ENCODE results near the gene HTR7.

Gene HTR7

DNA sequence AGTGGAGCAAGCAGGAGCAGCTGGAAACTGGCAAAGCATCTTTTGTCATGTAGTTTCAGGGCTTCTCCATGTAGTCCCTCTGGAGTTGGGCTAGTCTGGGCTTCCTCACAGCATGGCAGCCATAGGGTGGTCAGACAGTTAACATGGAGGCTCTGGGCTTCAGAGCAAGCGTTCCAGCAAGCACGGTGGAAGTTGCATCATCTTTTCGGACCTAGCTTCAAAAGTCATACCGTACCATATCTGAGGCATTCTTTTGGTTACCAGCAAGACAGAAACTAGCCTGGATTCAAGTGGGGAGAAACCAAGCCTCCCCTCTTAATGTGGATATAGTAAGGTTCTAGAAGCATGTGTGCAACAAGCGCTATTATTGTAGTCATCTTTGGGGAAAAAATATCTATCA is 135.0 kb downstream of the HTR7 start:
- TF ChIP-seq, protein P1, sequence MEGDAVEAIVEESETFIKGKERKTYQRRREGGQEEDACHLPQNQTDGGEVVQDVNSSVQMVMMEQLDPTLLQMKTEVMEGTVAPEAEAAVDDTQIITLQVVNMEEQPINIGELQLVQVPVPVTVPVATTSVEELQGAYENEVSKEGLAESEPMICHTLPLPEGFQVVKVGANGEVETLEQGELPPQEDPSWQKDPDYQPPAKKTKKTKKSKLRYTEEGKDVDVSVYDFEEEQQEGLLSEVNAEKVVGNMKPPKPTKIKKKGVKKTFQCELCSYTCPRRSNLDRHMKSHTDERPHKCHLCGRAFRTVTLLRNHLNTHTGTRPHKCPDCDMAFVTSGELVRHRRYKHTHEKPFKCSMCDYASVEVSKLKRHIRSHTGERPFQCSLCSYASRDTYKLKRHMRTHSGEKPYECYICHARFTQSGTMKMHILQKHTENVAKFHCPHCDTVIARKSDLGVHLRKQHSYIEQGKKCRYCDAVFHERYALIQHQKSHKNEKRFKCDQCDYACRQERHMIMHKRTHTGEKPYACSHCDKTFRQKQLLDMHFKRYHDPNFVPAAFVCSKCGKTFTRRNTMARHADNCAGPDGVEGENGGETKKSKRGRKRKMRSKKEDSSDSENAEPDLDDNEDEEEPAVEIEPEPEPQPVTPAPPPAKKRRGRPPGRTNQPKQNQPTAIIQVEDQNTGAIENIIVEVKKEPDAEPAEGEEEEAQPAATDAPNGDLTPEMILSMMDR (IDR thresholded peaks at IDR 0.05; ENCODE audit: low read depth, low read length), result no peak
- no peak overlapping the region for H3K4me3 ChIP-seq (ENCODE audit: low read depth, low read length)

DNA sequence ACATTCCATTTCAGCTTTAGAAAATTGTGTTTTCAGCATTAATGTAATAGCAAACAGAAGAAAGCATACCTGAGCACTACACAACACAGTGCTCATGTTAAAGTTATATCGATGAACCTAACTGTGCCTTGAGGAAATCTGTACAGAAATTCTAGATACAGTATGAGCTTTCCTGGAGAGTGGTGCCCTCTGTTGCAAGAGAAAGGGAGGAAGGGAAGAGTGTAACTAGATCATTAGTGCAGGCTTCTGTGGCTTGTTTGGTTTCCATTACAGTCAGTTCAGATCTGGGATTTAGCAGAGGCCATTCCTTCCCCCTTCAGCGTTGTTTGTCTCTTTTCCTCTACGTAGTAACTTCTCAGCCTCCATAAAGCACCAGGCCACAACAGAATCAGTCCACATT is 139.7 kb downstream of the HTR7 start:
- H3K4me3 ChIP-seq (ENCODE audit: low read depth, low read length), result no peak overlapping the region
- TF ChIP-seq, protein P1 (IDR thresholded peaks at IDR 0.05; ENCODE audit: low read depth, low read length), result no peak

DNA sequence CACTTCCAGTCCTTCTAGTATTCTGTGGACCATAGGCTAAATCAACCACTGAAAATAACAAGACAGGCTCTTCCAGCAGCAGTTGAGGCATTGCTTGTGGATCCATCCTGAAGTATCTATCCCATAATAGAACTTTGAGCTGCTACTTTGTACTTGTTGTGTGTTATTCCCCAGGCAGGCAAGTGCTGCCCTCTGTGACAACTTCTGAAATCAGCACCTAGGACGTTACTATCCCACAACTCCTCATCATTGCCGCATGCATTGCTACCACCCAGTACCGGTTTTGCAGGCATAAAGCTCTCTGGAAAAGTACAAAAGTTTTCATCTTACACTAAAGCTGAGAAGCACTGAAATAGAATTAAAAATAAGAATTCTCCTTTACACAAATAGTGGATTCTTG is 145.3 kb downstream of the HTR7 start:
- TF ChIP-seq, protein P1 (IDR thresholded peaks at IDR 0.05; ENCODE audit: low read depth, low read length), result no peak
- no peak overlapping the region for H3K4me3 ChIP-seq (ENCODE audit: low read depth, low read length)

DNA sequence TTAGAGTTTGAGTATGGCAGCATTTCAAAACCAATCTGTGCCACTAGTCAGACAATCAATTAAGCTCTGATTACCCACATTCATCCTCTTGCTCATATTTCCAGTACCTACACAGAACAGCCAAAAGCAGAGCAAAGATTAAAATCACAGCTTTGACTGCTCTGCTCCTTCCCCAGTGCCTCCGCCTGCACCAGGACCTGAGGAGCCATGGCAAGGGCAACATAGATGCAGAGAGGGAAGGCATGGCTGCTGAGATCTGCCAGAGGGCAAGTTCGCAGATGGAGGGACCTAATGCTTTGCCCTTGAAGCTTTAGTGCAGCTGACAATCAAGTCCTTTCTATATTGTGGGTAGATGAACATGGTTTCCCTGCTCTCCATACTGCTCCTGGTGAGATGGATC is 148.1 kb downstream of the HTR7 start:
- no peak overlapping the region for H3K4me3 ChIP-seq (ENCODE audit: low read depth, low read length)
- TF ChIP-seq, protein P1 (IDR thresholded peaks at IDR 0.05; ENCODE audit: low read depth, low read length), result no peak

DNA sequence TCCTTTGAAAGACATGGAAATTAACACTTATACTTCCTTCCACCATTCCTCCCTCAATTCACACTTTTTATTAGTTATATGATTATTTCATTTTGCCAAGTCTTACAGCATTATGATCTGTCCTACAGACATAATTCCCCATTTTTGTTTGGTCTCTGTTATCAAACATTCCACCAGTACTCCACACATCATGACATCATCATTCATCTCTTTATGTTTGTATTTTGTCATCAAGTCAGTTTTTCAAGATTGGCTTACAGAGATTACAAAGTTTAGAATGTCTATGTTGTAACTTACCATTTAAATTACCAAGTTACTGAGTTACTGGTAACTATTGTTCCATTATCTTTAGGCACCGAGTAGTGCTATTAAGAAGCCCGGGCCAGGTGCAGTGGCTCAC is 150.2 kb downstream of the HTR7 start:
- H3K4me3 ChIP-seq (ENCODE audit: low read depth, low read length), result no peak overlapping the region
- TF ChIP-seq, protein P1 (IDR thresholded peaks at IDR 0.05; ENCODE audit: low read depth, low read length), result no peak

DNA sequence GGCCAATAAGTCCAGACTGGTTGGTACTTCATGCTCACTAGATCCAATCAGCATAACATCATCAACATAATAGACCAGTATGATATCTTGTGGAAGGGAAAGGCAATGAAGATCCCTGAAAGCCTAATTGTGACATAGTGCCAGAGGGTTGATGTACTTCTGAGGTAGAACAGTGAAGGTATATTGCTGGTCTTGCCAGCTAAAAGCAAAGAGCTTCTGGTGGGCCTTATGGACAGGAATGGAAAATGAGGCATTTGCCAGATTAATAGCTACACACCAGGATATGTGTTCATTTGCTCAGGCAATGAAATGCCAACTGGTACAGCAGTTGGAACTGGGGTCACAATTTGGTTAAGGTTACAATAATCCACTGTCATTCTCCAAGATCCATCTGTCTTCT is 156.4 kb downstream of the HTR7 start:
- no peak overlapping the region for H3K4me3 ChIP-seq (ENCODE audit: low read depth, low read length)
- TF ChIP-seq, protein P1 (IDR thresholded peaks at IDR 0.05; ENCODE audit: low read depth, low read length), result no peak

DNA sequence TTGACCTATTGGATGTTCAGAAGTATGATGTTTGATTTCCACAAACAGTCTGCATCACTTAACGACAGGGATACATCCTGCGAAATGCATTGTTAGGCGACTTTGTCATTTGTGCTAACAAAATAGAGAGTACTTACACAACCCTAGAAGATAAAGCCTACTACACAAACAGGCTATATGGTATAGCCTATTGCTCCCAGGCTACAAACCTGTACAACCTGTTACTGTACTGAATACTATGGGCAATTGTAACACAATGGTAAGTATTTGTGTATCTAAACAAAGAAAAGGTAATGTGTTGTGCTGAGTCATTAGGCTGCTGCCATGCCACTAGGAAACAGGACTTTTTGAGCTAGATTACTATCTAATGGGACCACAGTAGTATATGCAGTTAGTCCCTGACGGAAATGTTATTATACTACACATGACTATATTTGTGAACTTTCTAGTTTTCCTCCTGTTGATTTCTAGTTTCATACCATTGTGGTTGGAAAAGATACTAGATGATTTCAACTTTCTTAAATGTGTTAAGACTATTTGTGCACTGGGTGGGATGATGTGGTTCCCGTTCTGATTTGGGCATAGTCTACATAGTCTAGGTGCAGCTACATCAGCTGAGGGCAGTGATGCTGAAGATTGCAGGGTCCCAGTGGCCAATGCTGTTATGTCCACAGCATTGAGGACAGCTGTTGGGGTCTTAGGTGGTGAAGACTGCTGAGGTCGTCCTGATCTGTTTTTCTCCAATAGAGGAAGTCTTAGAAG is 161.7 kb downstream of the HTR7 start:
- no peak overlapping the region for H3K4me3 ChIP-seq (ENCODE audit: low read depth, low read length)
- TF ChIP-seq, protein P1 (IDR thresholded peaks at IDR 0.05; ENCODE audit: low read depth, low read length), result no peak
